Measurements from ENCODE around the gene SCG2.

DNA sequence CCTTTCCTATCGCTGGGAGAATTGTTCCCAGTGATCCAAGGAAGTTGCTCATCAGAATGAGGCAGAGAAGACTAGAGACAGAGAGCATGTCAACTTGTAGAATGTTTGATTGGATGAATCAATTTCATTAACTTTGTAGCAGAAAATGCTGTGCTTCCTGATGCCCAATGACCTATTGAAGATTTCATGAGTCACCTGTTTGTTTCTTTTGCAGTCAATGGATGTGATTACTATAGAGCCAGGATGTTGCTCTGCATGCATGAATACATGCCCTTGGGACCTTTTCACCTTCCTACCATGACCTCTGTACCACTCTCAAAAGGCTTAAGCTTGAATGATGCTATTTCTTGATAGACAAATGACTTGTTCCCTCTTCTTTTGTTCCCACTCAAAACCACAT lies 23.3 kb downstream of the SCG2 start:
- TF ChIP-seq POLR2A (IDR thresholded peaks at IDR 0.05; ENCODE audit: borderline replicate concordance, extremely low read depth, insufficient read depth, insufficient read length) (no peak), ZNF274 (IDR thresholded peaks at IDR 0.05; ENCODE audit: low read depth, low read length) (no peak), POLR2AphosphoS5 (IDR thresholded peaks at IDR 0.05; ENCODE audit: low read depth, low read length) (no peak), TCF7L2 (IDR thresholded peaks at IDR 0.05; ENCODE audit: borderline replicate concordance, extremely low read depth, insufficient read depth, insufficient read length) (no peak), EZH2 (IDR thresholded peaks at IDR 0.05) (no peak)
- TF ChIP-seq, protein P1, sequence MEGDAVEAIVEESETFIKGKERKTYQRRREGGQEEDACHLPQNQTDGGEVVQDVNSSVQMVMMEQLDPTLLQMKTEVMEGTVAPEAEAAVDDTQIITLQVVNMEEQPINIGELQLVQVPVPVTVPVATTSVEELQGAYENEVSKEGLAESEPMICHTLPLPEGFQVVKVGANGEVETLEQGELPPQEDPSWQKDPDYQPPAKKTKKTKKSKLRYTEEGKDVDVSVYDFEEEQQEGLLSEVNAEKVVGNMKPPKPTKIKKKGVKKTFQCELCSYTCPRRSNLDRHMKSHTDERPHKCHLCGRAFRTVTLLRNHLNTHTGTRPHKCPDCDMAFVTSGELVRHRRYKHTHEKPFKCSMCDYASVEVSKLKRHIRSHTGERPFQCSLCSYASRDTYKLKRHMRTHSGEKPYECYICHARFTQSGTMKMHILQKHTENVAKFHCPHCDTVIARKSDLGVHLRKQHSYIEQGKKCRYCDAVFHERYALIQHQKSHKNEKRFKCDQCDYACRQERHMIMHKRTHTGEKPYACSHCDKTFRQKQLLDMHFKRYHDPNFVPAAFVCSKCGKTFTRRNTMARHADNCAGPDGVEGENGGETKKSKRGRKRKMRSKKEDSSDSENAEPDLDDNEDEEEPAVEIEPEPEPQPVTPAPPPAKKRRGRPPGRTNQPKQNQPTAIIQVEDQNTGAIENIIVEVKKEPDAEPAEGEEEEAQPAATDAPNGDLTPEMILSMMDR (IDR thresholded peaks at IDR 0.05 in 2 of 3, conservative IDR thresholded peaks at IDR 0.05 in 1 of 3; ENCODE audit: borderline replicate concordance in 1 of 3, insufficient read depth in 1 of 3, low read depth in 2 of 3, low read length in 2 of 3): no peak
